ENCODE results near the gene FSTL4.

GRCh38 chr5:133441166-133441815 is 171.1 kb downstream of the FSTL4 start:
- TF ChIP-seq PATZ1 (CRISPR knock-in tag; IDR thresholded peaks at IDR 0.05; ENCODE audit: borderline replicate concordance) = no peak
- TF ChIP-seq ARNTL (CRISPR knock-in tag; IDR thresholded peaks at IDR 0.05; ENCODE audit: borderline replicate concordance, low read depth) = no peak
